Activated CD4-positive, alpha-beta memory T cell treated with anti-CD3 and anti-CD28 coated beads, Interleukin-2, amount 10 ng/mL, durations not matched to agents 7 days and 5 days (primary cell): ENCODE data around the gene ATP9B. TPM values are rescaled to one million over a fixed set of nuclear protein-coding genes. Genes with fewer than 3 reads are reported as not detected.
"Not testable (repeated sequence)": the region's sequence is repeated elsewhere in the genome, so short reads cannot be mapped to it uniquely, and the experiment has no call there.

Experiments used
- CTCF ChIA-PET: fragments of 350-600 bp; sonication (Branson Sonifier 250); formaldehyde crosslinking; loops from one replicate; lab custom pipeline; 2021; ENCODE audit warnings: antibody characterized with exemption, inconsistent platforms; lab: Charles Lee
- POLR2A ChIA-PET: fragments of 350-600 bp; sonication (Branson Sonifier 250); formaldehyde crosslinking; loops from one replicate; lab custom pipeline; 2021; ENCODE audit warnings: antibody characterized with exemption; lab: Charles Lee
- DNase-seq: peaks from one replicate; pipeline ENCODE4 v3.0.0-alpha.2; 2020
- H3K27ac Mint-ChIP-seq: one replicate; pipeline ENCODE4 v1.8.0; 2021; ENCODE audit warnings: mild to moderate bottlenecking, mixed read lengths
- H3K27me3 Mint-ChIP-seq: one replicate; pipeline ENCODE4 v1.8.0; 2021; ENCODE audit warnings: mixed read lengths
- H3K36me3 Mint-ChIP-seq: one replicate; pipeline ENCODE4 v1.8.0; 2021; ENCODE audit warnings: low read depth, mixed read lengths
- H3K4me1 Mint-ChIP-seq: one replicate; pipeline ENCODE4 v1.8.0; 2021; ENCODE audit warnings: mixed read lengths
- H3K4me3 Mint-ChIP-seq: one replicate; pipeline ENCODE4 v1.8.0; 2021; ENCODE audit warnings: mild to moderate bottlenecking, mixed read lengths
- H3K9me3 Mint-ChIP-seq: one replicate; pipeline ENCODE4 v1.8.0; 2021; ENCODE audit warnings: mixed read lengths
- total RNA-seq, 2 experiments: library from RNA; stranded (reverse); gene quantifications; one replicate each; pipeline ENCODE4 v1.2.3, GENCODE V29; 2021

The ATP9B gene
- total RNA-seq, 2 experiments from 2014 or later = 25.7 to 27.2 TPM

GRCh38 chr18:79169958-79170555 lies 100.9 kb downstream of the ATP9B start:
- DNase-seq = no peak
- ChIA-PET CTCF (no interaction called here), POLR2A (no interaction called here)
- Mint-ChIP-seq H3K4me3 (no peak overlapping the region), H3K27ac (no peak overlapping the region), H3K4me1 (peaks cover 1% of the 10 kb centered on the region), H3K27me3 (no peaks in the 10 kb centered on the region), H3K36me3 (peaks cover 16% of the 10 kb centered on the region), H3K9me3 (no peaks in the 10 kb centered on the region)

DNA sequence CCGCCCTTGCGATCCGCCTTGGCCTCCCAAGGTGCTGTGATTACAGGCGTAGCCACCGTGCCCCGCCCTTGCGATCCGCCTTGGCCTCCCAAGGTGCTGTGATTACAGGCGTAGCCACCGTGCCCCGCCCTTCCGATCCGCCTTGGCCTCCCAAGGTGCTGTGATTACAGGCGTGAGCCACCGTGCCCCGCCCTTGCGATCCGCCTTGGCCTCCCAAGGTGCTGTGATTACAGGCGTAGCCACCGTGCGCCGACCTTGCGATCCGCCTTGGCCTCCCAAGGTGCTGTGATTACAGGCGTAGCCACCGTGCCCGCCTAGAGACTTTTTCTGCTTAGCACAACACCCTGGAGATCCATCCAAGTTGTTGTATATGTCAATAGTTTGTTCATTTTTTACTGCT lies 103.1 kb downstream of the ATP9B start:
- POLR2A ChIA-PET, CTCF ChIA-PET, H3K9me3 Mint-ChIP-seq, H3K27ac Mint-ChIP-seq, DNase-seq, H3K36me3 Mint-ChIP-seq, H3K4me1 Mint-ChIP-seq, H3K4me3 Mint-ChIP-seq, H3K27me3 Mint-ChIP-seq: not testable (repeated sequence)

DNA sequence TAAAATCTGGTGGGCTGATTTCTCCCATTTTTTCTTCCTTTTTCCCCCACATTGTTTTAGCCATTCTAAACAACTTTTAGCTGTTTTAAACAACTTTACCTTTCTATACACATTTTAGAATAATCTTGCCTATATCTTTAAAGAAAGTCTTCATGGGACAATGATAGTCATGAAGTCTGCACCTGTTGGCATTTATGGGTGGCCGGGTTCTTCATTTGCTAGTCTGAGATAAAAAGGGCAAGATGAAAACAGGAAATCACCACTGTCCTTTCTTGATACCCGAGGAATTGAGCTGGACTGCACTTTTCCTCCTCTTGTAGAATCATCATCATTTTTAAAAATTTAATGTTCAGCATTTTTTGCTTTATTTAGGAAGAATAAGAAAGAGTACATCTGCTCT lies 104.5 kb downstream of the ATP9B start:
- CTCF ChIA-PET = no interaction called here
- no peak overlapping the region for H3K4me3 Mint-ChIP-seq

DNA sequence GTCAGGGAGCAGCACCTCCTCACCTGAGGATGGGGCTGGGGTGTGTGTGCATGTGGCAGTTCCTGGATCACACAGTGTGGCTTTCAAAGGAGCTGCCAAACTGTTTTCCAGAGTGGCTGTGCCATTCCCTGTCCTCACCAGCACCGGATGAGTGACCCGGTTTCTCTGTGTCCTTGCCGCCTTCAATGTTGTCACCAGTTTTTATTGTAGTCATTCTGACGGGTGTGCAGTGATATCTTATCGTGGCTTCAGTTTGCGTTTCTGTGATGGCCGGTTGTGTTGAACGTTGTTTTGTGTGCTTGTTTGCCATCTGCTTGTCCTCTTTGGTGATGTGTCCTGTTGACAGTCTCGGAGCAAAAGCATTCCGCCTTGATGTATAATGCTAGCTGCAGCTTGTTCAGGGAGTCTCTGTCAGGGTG lies 108.9 kb downstream of the ATP9B start:
- H3K4me3 Mint-ChIP-seq = no peak overlapping the region
- H3K27ac Mint-ChIP-seq = no peak overlapping the region
- POLR2A ChIA-PET = no interaction called here
- no peaks in the 10 kb centered on the region for H3K9me3 Mint-ChIP-seq
- peaks cover 17% of the 10 kb centered on the region for H3K36me3 Mint-ChIP-seq
- no peaks in the 10 kb centered on the region for H3K27me3 Mint-ChIP-seq
- no peak for DNase-seq
- CTCF ChIA-PET = no interaction called here
- H3K4me1 Mint-ChIP-seq = no peaks in the 10 kb centered on the region

More for the DNA sequence above, 104.5 kb downstream of the ATP9B start:
- Mint-ChIP-seq H3K9me3 (no peaks in the 10 kb centered on the region), H3K36me3 (peaks cover 16% of the 10 kb centered on the region), H3K27me3 (no peaks in the 10 kb centered on the region), H3K27ac (no peak overlapping the region), H3K4me1 (peaks cover 1% of the 10 kb centered on the region)
- POLR2A ChIA-PET = no interaction called here
- no peak for DNase-seq

DNA sequence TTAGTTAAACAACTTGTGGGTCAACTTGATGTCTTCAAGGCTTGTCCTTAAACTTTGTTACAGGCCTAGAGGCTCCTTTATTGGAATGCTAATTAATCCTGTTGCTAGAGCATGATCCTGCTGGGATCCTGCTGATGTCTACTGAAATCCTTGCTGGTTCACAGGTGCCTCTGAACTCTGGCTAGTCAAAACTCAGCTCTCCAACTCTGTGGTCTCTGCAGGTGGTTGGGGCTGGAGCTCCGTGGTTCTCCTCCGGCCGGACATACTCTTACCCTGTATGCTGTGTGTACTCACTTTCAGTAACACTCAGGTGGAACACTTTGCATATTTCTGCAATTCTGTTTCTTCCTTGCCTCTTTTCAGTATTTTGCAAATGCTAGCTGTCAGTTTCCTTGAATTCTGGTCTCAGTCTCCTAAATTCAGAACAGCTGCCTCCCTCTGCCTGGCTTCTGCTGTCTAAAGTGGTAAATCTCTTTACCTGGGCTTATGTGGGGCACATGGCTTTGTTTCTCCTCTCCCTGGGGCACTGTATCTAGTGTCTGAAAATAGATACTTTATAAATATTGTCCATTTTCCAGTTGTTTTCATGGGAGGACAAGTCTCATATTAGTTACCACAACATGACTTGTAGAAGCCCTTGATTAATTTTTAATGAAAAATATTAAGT lies 113.0 kb downstream of the ATP9B start:
- no peak overlapping the region for H3K27ac Mint-ChIP-seq
- CTCF ChIA-PET = no interaction called here
- peaks cover 14% of the 10 kb centered on the region for H3K36me3 Mint-ChIP-seq

GRCh38 chr18:79185648-79186047 lies 116.5 kb downstream of the ATP9B start:
- ChIA-PET CTCF (no interaction called here), POLR2A (no interaction called here)
- no peaks in the 10 kb centered on the region for H3K27me3 Mint-ChIP-seq
- peaks cover 11% of the 10 kb centered on the region for H3K36me3 Mint-ChIP-seq
- no peak for DNase-seq
- no peak overlapping the region for H3K4me3 Mint-ChIP-seq
- H3K9me3 Mint-ChIP-seq = no peaks in the 10 kb centered on the region
- peaks cover 8% of the 10 kb centered on the region for H3K4me1 Mint-ChIP-seq
- no peak overlapping the region for H3K27ac Mint-ChIP-seq

More for the DNA sequence above, 113.0 kb downstream of the ATP9B start:
- H3K4me1 Mint-ChIP-seq = peaks cover 5% of the 10 kb centered on the region
- no peaks in the 10 kb centered on the region for H3K9me3 Mint-ChIP-seq
- H3K27me3 Mint-ChIP-seq = no peaks in the 10 kb centered on the region
- H3K4me3 Mint-ChIP-seq = no peak overlapping the region
- no peak for DNase-seq
- POLR2A ChIA-PET = no interaction called here

DNA sequence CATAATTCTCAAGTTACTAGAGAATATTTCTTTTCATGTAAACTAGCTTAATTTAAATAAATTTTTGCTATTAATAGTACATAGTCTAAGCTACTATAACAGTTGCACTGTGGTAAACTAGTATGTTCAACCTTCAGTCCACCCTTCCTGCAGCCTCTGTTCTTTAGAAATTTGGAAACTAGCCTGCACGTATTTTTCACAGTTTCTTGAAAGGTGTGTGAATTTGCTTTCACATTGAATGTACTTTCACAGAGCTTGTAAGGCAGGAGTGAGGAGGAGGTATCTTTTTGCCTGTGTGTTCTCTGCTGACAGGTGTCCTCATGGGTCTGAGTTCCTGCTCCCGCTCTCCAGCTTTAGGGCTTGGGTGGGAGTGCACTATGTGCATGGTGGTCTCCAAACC lies 117.5 kb downstream of the ATP9B start:
- no peak for DNase-seq
- no peaks in the 10 kb centered on the region for H3K27me3 Mint-ChIP-seq
- H3K36me3 Mint-ChIP-seq = peaks cover 11% of the 10 kb centered on the region
- no peak overlapping the region for H3K4me3 Mint-ChIP-seq
- peaks cover 12% of the 10 kb centered on the region for H3K4me1 Mint-ChIP-seq
- CTCF ChIA-PET = no interaction called here
- no peaks in the 10 kb centered on the region for H3K9me3 Mint-ChIP-seq
- POLR2A ChIA-PET = no interaction called here
- H3K27ac Mint-ChIP-seq = no peak overlapping the region

DNA sequence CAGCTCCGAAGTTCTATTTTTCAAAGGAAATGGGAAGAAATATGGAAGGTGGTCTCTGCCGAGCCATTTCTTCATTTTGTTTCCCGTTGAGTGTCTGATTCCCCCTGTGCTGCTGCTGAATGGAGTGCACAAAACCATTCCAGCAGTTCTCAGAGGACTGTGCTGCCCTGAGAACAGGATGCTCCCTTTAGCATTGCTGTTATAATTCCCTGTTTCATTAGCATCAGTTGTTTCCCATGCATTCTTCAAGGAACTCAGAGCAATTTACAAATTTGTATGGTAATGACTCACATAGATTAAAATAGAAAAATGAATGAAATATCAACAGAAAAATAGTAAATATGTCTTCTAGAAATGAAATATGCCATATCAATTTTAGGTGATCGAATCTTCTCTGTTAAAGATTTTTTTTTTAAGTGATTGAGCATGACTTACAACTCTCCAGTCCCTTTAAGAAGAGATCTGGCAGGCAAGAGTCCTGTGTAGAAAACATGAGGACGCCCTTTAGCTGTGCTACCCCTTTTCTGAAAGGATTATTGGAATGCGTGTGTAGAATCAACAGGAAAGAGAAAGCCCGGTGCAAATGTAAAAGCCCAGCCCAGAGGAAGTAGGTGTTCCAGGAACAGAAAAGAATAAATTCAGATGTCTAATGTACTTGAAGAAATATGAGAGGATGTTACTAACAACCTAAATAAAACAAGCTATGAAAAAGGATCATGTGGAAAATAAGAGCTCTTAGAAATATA lies 118.5 kb downstream of the ATP9B start:
- Mint-ChIP-seq H3K4me1 (peaks cover 12% of the 10 kb centered on the region), H3K27me3 (no peaks in the 10 kb centered on the region), H3K27ac (no peak overlapping the region), H3K36me3 (peaks cover 11% of the 10 kb centered on the region), H3K9me3 (no peaks in the 10 kb centered on the region), H3K4me3 (no peak overlapping the region)
- DNase-seq = no peak
- POLR2A ChIA-PET = no interaction called here
- CTCF ChIA-PET = no interaction called here

DNA sequence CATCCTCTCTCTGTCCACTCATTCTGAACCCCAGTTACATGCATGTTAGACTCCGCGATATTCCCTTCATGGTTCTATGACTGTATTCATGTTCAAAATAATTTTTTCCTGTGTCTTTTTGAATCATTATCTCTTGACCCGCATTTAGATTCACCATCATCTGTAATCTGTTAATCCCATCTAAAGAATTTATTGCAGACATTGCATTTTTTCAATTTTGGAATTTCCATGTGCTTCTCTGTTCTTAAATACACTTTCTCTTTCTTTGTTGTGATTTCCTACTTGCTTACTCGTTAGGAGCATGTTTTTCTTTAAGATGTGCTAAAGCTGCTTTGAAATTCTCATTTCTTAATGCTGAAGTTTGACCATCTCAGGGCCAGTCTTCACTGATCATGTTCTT lies 122.2 kb downstream of the ATP9B start:
- H3K4me1 Mint-ChIP-seq = peaks cover 12% of the 10 kb centered on the region
- no peak for DNase-seq
- H3K4me3 Mint-ChIP-seq = no peak overlapping the region
- H3K9me3 Mint-ChIP-seq = no peaks in the 10 kb centered on the region
- ChIA-PET CTCF (no interaction called here), POLR2A (no interaction called here)
- no peak overlapping the region for H3K27ac Mint-ChIP-seq
- H3K27me3 Mint-ChIP-seq = no peaks in the 10 kb centered on the region
- peaks cover 14% of the 10 kb centered on the region for H3K36me3 Mint-ChIP-seq

DNA sequence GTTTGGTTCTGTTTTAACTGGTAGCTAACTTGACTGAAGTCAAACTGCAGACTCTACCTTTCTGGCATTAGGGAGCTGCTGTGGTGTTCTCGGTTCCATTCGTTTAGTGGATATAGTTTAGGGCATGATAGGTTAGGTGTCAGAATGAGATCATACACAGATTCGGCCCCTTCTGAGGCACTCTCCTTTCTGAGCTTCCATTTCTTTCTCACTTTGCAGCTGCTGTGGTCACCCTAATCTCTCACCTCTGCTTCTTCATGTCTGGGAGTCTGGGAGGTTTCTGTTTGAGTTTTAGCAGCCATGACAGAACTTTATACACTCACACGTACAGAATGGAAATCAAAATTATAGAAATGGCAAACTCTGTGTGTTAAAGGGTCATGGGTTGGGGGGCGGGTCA lies 122.8 kb downstream of the ATP9B start:
- H3K4me3 Mint-ChIP-seq = no peak overlapping the region
- H3K4me1 Mint-ChIP-seq = peaks cover 8% of the 10 kb centered on the region
- H3K27me3 Mint-ChIP-seq = no peaks in the 10 kb centered on the region
- no peaks in the 10 kb centered on the region for H3K9me3 Mint-ChIP-seq
- CTCF ChIA-PET = no interaction called here
- H3K27ac Mint-ChIP-seq = no peak overlapping the region
- DNase-seq = no peak
- peaks cover 14% of the 10 kb centered on the region for H3K36me3 Mint-ChIP-seq
- POLR2A ChIA-PET = no interaction called here

- H3K27me3 Mint-ChIP-seq = no peaks in the 10 kb centered on the region
- H3K4me1 Mint-ChIP-seq = peaks cover 4% of the 10 kb centered on the region
- H3K36me3 Mint-ChIP-seq = peaks cover 14% of the 10 kb centered on the region
- H3K9me3 Mint-ChIP-seq = no peaks in the 10 kb centered on the region
- DNase-seq = no peak
- H3K4me3 Mint-ChIP-seq = no peak overlapping the region
- POLR2A ChIA-PET = no interaction called here
- no peak overlapping the region for H3K27ac Mint-ChIP-seq
- CTCF ChIA-PET = no interaction called here
Observed at GRCh38 chr18:79193826-79194225, 124.6 kb downstream of the ATP9B start.

DNA sequence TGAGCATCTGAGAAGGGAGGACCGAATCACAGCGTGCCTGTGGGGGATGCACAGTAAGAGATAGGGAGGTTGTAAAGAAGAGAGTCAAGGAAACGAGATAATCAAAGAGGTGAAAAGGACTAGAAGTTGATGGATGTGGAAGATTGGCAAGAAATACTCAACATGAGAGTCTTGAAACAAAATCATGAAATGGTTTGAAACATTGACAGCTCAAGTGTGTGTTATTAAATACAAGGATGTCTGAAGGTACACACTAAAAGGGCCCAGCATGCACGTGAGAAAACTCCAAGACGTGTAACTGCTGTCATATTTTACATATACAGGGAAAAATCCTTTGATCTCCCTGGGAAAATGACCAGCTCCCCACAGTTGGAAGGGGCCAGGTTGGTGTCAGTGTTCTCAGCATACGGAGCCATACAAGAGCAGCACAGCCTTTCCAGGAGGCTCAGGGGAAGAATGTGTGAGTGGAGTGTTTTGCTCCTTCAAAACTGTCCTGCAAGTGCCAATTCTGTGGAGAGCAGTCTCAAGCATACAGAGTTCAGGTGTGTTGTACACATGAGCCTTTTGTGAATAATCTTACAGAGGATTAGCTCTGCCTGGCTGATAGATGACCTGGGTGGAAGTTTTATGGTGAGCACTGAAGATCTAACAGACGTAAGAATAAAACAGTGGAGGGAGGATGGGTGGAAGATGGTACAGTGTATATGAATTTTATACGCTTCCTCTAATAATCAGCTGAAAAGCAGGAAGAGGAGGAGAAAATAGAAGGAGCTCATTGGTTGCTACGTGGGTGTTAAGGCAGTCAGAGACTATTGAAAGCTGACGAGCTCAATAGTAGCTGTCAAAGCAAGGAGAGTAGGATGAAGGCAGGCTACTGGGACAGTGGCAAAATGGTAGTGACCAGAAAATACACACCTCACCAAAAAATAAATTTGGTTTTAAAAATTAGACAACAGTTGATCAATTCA lies 126.8 kb downstream of the ATP9B start:
- H3K9me3 Mint-ChIP-seq = no peaks in the 10 kb centered on the region
- no peaks in the 10 kb centered on the region for H3K27me3 Mint-ChIP-seq
- no peak for DNase-seq
- H3K27ac Mint-ChIP-seq = no peak overlapping the region
- peaks cover 12% of the 10 kb centered on the region for H3K36me3 Mint-ChIP-seq
- H3K4me3 Mint-ChIP-seq = no peak overlapping the region
- peaks cover 8% of the 10 kb centered on the region for H3K4me1 Mint-ChIP-seq
- POLR2A ChIA-PET = no interaction called here
- CTCF ChIA-PET = no interaction called here

DNA sequence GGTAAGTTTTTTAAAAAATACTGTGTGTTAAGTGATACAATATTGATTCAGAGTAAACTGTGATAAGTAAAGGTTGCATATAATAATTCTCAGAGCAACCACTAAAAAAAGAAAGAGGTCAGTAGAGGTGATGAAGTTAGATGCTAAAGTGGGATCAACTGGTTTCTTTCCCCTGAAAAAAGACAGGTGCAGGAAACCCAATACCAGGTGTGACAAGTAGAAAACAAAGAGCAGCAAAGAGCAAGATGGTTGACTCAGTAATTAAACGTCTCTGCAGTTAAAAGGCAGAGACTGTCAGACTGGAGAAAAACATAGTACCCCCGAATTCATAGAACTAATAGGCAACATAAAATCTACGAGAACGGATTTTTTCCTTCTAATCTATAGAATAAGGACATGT lies 128.3 kb downstream of the ATP9B start:
- POLR2A ChIA-PET = no interaction called here
- Mint-ChIP-seq H3K4me1 (peaks cover 10% of the 10 kb centered on the region), H3K27me3 (no peaks in the 10 kb centered on the region), H3K27ac (no peak overlapping the region), H3K4me3 (no peak overlapping the region), H3K9me3 (no peaks in the 10 kb centered on the region), H3K36me3 (peaks cover 7% of the 10 kb centered on the region)
- CTCF ChIA-PET = no interaction called here
- no peak for DNase-seq
